ENCODE data around the gene CCL19.

GRCh38 chr9:34659592-34660253 is 31.4 kb downstream of the CCL19 start:
- TF ChIP-seq TAF1 (IDR thresholded peaks at IDR 0.05; ENCODE audit: low read depth, low read length) (no peak), POLR2AphosphoS5 (IDR thresholded peaks at IDR 0.05; ENCODE audit: low read depth, low read length) (no peak), POLR2A (IDR thresholded peaks at IDR 0.05; ENCODE audit: low read depth, low read length) (no peak), POU2F2 (IDR thresholded peaks at IDR 0.05; ENCODE audit: low read depth, low read length) (no peak), SPI1 (IDR thresholded peaks at IDR 0.05; ENCODE audit: low read depth, low read length) (no peak), PAX5 (IDR thresholded peaks at IDR 0.05; ENCODE audit: insufficient read depth, low read length, severe bottlenecking) (no peak)

All from GM12891 (cell line).